ENCODE measurements around the gene COL4A2. TPM values are rescaled to one million over a fixed set of nuclear protein-coding genes. Genes with fewer than 3 reads are reported as not detected.

Gene COL4A2
- total RNA-seq, 4 donors from 2014 or later = 43.0 to 72.7 (median 53.5) TPM

- no peak for DNase-seq (ENCODE audit: low spot score in 2 of 2)
- H3K27ac ChIP-seq = no peak overlapping the region
- TF ChIP-seq POLR2A (IDR thresholded peaks at IDR 0.05) (no peak), EP300 (IDR thresholded peaks at IDR 0.05) (no peak), CTCF (IDR thresholded peaks at IDR 0.05) (no peak), POLR2AphosphoS5 (IDR thresholded peaks at IDR 0.05) (no peak)
These were observed 70.2 kb downstream of the COL4A2 start for GRCh38 chr13:110377178-110377825.

GRCh38 chr13:110377826-110378201 is 70.7 kb downstream of the COL4A2 start:
- WGBS = 70% methylated on average over 5 of the region's 5 CpGs
- no peak for TF ChIP-seq EP300 (IDR thresholded peaks at IDR 0.05)
- TF ChIP-seq CTCF (IDR thresholded peaks at IDR 0.05) = no peak
- TF ChIP-seq POLR2A (IDR thresholded peaks at IDR 0.05) = no peak
- no peak for DNase-seq (ENCODE audit: low spot score in 2 of 2)
- Histone ChIP-seq H3K27me3 (peaks cover 9% of the 10 kb centered on the region), H3K4me1 (no peaks in the 10 kb centered on the region), H3K36me3 (no peaks in the 10 kb centered on the region), H3K27ac (no peak overlapping the region), H3K9me3 (no peaks in the 10 kb centered on the region), H3K4me3 (no peak overlapping the region)

More at GRCh38 chr13:110377178-110377825, 70.2 kb downstream of the COL4A2 start:
- no peaks in the 10 kb centered on the region for H3K9me3 ChIP-seq
- no peaks in the 10 kb centered on the region for H3K36me3 ChIP-seq
- WGBS = 60% methylated on average over 6 of the region's 6 CpGs
- no peaks in the 10 kb centered on the region for H3K4me1 ChIP-seq
- no peak overlapping the region for H3K4me3 ChIP-seq
- peaks cover 9% of the 10 kb centered on the region for H3K27me3 ChIP-seq

- Histone ChIP-seq H3K9me3 (no peaks in the 10 kb centered on the region), H3K27me3 (peaks cover 9% of the 10 kb centered on the region), H3K36me3 (no peaks in the 10 kb centered on the region), H3K4me1 (no peaks in the 10 kb centered on the region), H3K27ac (no peak overlapping the region), H3K4me3 (no peak overlapping the region)
- no peak for DNase-seq (ENCODE audit: low spot score in 2 of 2)
- WGBS = 94% methylated on average over 9 of the region's 9 CpGs
- no peak for TF ChIP-seq CTCF (IDR thresholded peaks at IDR 0.05)
These were observed 72.3 kb downstream of the COL4A2 start for GRCh38 chr13:110379358-110379757.

- Histone ChIP-seq H3K4me1 (no peaks in the 10 kb centered on the region), H3K27ac (no peak overlapping the region), H3K27me3 (peaks cover 9% of the 10 kb centered on the region), H3K4me3 (no peak overlapping the region), H3K36me3 (no peaks in the 10 kb centered on the region), H3K9me3 (no peaks in the 10 kb centered on the region)
- no peak for TF ChIP-seq CTCF (IDR thresholded peaks at IDR 0.05)
- no peak for TF ChIP-seq POLR2A (IDR thresholded peaks at IDR 0.05)
- TF ChIP-seq EP300 (IDR thresholded peaks at IDR 0.05) = no peak
- no peak for TF ChIP-seq POLR2AphosphoS5 (IDR thresholded peaks at IDR 0.05)
- no peak for DNase-seq (ENCODE audit: low spot score in 2 of 2)
- WGBS = 66% methylated on average over 4 of the region's 4 CpGs
These were observed 72.8 kb downstream of the COL4A2 start for GRCh38 chr13:110379905-110380341.

- H3K4me3 ChIP-seq = no peak overlapping the region
- WGBS = 75% methylated on average over 14 of the region's 14 CpGs
- no peaks in the 10 kb centered on the region for H3K9me3 ChIP-seq
- H3K27ac ChIP-seq = no peak overlapping the region
- peaks cover 9% of the 10 kb centered on the region for H3K27me3 ChIP-seq
- no peaks in the 10 kb centered on the region for H3K4me1 ChIP-seq
- no peaks in the 10 kb centered on the region for H3K36me3 ChIP-seq
- no peak for DNase-seq (ENCODE audit: low spot score in 2 of 2)
- no peak for TF ChIP-seq EP300 (IDR thresholded peaks at IDR 0.05)
- TF ChIP-seq POLR2AphosphoS5 (IDR thresholded peaks at IDR 0.05) = no peak
- no peak for TF ChIP-seq CTCF (IDR thresholded peaks at IDR 0.05)
- no peak for TF ChIP-seq POLR2A (IDR thresholded peaks at IDR 0.05)
These were observed 73.4 kb downstream of the COL4A2 start for GRCh38 chr13:110380359-110381028.

Measured in suprapubic skin (tissue), 4 donors.